NB4 (cell line): ENCODE measurements around the gene AGPAT3.

Experiments
- DNase-seq: peaks from one replicate; pipeline ENCODE4 v3.0.0; 2010; ENCODE audit warnings: low read depth
- H3K4me3 ChIP-seq: one replicate; pipeline ENCODE4 v1.5.1; 2011; ENCODE audit warnings: mild to moderate bottlenecking, low read depth, low read length, moderate library complexity
- MYC ChIP-seq: IDR thresholded peaks from 2 replicates; pipeline ENCODE4 v1.6.1; 2011; ENCODE audit warnings: low read depth, low read length
- POLR2A ChIP-seq: IDR thresholded peaks from 2 replicates; pipeline ENCODE4 v1.6.1; 2011; ENCODE audit warnings: mild to moderate bottlenecking; ENCODE audit not compliant: insufficient read length; ENCODE audit errors: extremely low read depth
- TF ChIP-seq, protein P1 (sequence below): IDR thresholded peaks from one replicate; pipeline ENCODE4 v1.5.1; 2012; ENCODE audit warnings: low read depth, low read length
- TF ChIP-seq, protein P2 (sequence below): IDR thresholded peaks from 2 replicates; pipeline ENCODE4 v1.6.1; 2011; ENCODE audit warnings: low read depth, low read length

Gene AGPAT3

DNA sequence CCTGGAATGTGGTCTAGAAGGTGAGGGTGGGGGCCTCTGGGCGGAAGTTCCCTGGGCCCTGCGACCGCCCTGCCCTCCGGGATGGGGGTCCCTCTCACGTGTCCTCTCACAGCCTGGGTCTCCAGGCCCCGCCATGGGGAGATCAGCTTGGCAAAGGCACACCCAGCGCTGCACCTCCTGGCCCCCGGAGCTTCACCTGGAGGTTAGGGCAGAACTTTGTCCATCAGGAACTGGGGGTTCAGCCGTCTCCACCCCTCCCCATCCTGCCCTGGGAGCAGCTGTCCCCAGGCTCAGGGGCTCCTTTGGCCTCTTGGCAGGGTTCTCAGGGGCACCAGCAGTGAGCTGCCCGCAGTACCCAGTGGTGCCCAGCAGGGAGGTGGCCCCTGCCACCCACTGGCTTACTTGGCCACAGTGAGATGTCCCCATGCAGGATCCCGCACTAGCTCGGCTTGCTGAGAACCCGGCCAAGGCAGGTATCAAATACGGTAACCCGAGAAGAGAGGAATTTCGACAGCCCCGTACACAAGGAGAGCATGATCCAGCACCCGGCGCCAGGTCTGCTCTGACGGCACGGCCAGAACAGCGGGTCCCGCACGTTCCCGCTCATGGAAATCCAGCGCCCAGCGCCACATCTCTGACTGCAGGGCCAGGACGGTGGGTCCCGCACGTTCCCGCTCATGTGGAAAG lies 38.9 kb upstream of the AGPAT3 start:
- TF ChIP-seq, protein P1, sequence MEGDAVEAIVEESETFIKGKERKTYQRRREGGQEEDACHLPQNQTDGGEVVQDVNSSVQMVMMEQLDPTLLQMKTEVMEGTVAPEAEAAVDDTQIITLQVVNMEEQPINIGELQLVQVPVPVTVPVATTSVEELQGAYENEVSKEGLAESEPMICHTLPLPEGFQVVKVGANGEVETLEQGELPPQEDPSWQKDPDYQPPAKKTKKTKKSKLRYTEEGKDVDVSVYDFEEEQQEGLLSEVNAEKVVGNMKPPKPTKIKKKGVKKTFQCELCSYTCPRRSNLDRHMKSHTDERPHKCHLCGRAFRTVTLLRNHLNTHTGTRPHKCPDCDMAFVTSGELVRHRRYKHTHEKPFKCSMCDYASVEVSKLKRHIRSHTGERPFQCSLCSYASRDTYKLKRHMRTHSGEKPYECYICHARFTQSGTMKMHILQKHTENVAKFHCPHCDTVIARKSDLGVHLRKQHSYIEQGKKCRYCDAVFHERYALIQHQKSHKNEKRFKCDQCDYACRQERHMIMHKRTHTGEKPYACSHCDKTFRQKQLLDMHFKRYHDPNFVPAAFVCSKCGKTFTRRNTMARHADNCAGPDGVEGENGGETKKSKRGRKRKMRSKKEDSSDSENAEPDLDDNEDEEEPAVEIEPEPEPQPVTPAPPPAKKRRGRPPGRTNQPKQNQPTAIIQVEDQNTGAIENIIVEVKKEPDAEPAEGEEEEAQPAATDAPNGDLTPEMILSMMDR: no peak
- no peak for TF ChIP-seq MYC
- TF ChIP-seq POLR2A: no peak
- TF ChIP-seq, protein P2, sequence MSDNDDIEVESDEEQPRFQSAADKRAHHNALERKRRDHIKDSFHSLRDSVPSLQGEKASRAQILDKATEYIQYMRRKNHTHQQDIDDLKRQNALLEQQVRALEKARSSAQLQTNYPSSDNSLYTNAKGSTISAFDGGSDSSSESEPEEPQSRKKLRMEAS: no peak
- no peak for DNase-seq

DNA sequence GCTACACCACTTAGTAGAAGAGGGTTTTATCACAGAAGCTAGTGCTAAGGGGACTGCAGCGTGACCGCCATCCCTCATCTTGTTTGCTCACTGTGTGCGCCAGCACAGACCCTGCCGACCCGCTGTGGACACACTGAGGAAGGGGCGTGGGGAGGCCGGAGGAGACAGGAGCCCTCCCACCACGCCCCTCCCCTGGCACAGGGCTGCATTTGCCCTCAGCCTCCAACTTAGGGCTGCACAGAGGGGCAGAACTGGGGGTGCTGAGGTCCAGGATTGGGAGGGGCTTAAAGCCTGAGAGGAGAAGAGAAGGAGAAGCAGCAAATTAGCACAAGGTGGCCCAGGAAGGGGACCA lies 38.4 kb upstream of the AGPAT3 start:
- no peak for TF ChIP-seq POLR2A
- no peak overlapping the region for H3K4me3 ChIP-seq
- no peak for DNase-seq

More for the DNA sequence above, 38.9 kb upstream of the AGPAT3 start:
- no peak overlapping the region for H3K4me3 ChIP-seq

DNA sequence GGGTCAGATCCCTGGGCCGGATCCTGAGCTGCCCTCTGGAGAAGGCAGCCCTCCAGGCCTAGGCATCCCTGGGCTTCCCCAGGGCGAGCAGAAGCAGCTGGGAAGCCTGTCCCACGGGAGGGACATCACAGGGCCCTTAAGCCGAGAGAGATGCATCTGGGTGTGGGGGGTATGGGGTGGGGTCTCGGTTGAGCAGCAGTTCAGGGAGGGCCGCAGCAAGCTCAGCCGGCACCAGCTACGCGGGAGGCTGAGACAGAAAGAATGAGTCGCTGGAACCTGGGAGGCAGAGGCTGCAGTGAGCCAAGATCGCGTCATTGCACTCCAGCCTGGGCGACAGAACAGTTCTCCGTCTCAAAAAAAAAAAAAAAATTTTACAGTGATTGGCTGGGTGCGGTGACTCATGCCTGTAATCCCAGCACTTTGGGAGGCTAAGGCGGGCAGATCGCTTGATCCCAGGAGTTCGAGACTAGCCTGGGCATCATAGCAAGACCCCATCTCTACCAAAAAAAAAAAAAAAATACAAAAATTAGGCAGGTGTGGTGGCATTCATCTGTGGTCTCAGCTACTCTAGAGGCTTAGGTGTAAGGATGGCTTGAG lies 37.9 kb upstream of the AGPAT3 start:
- H3K4me3 ChIP-seq: no peak overlapping the region
- TF ChIP-seq, protein P1: no peak
- TF ChIP-seq MYC (no peak), POLR2A (no peak)
- TF ChIP-seq, protein P2: no peak
- DNase-seq: no peak

DNA sequence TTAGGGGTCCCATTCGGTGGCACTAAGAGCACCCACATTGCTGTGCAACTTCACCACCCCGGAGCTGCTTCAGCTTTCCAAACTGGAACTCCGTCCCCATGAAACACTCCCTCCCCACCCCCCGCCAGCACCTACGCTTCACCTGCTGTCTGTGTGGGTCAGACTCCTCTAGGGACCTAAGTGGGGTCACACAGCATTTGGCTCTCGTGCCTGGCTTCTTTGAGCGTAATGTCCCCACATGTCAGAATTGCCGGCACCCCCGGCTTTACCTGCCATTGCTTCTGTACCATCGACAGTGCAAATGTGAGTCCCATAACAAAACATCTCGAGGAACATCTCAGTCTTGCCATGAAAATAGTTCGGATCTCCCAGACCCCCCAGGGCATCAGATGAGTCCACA lies 35.9 kb upstream of the AGPAT3 start:
- TF ChIP-seq, protein P2: no peak
- TF ChIP-seq, protein P1: no peak
- TF ChIP-seq MYC (no peak), POLR2A (no peak)
- H3K4me3 ChIP-seq: no peak overlapping the region
- no peak for DNase-seq

DNA sequence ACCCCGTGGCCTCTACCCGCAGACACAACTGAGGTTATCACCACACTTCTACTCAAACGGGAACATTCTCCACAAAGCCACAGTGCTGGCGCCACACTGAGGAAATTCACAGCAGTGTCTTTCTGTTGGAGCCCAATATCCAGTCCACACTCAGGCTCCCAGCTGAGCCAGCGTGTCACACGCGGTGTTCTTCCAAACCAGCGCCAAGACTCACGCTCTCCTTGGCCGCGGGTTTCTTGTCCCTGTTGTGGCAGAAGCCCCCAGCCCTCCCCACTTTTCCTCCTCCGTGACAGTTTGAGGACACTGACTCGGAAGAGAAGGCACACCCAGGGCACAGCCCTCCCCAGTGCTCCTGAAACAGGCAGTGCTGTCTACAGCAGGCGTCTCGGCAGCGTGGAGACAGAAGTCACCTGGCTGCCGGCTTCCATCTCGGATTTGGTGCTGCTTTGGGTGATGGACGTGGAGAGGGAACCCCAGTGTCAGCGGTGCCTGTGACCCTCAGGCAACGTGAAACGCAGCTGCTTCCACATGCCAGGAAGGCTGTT lies 35.4 kb upstream of the AGPAT3 start:
- no peak overlapping the region for H3K4me3 ChIP-seq
- DNase-seq: peak; percentile 60
- TF ChIP-seq, protein P2: no peak
- TF ChIP-seq, protein P1: peak; percentile 50

DNA sequence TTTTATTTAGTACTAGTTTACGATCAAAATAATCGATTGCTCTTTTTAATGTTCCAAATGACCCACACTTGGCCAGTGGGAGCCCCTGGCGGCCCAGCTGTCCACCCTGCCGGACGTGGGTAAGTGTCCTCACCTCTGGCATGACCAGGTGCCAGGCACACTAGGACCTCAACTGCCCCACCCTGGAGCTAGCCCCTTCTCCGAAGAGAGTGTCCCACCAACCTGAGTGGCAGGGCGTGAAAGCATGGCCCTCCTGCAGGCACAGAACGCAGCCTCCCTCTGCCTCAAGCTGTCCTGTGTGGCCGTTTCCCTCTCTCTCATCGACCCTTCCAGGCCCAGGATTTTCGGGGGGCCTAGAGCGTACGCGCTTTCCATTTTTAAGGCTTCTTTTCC lies 32.9 kb upstream of the AGPAT3 start:
- DNase-seq: no peak
- TF ChIP-seq, protein P1: no peak
- no peak for TF ChIP-seq POLR2A
- TF ChIP-seq, protein P2: no peak
- no peak for TF ChIP-seq MYC
- no peak overlapping the region for H3K4me3 ChIP-seq
